Smooth muscle cell (in vitro differentiated cells): ENCODE results near the gene HAP1. TPM values are rescaled to one million over a fixed set of nuclear protein-coding genes. Genes with fewer than 3 reads are reported as not detected.

Experiments
- DNase-seq: peaks from one replicate; lab custom pipeline; 2025; ENCODE audit not compliant: unreplicated experiment; lab: John Stamatoyannopoulos, UW
- H2AFZ ChIP-seq: fragments of 200-600 bp; sonication (generic); 2 replicates; pipeline ENCODE4 v1.6.0; 2016; ENCODE audit warnings: antibody characterized with exemption, low read depth, mild to moderate bottlenecking
- H3F3A ChIP-seq: fragments of 200-600 bp; sonication (generic); 2 replicates; pipeline ENCODE4 v1.6.0; 2017; ENCODE audit warnings: antibody characterized with exemption, low read depth
- H3K27ac ChIP-seq: fragments of 200-600 bp; sonication (generic); 2 replicates; pipeline ENCODE4 v1.5.1; 2016; ENCODE audit warnings: low read depth, mild to moderate bottlenecking
- H3K27me3 ChIP-seq: fragments of 200-600 bp; sonication (generic); 2 replicates; pipeline ENCODE4 v1.6.1; 2016; ENCODE audit warnings: low read depth, mild to moderate bottlenecking
- H3K36me3 ChIP-seq: fragments of 200-600 bp; sonication (generic); 2 replicates; pipeline ENCODE4 v1.5.1; 2016; ENCODE audit warnings: low read depth
- H3K4me1 ChIP-seq: fragments of 200-600 bp; sonication (generic); 2 replicates; pipeline ENCODE4 v1.5.1; 2016; ENCODE audit warnings: low read depth
- H3K4me2 ChIP-seq: fragments of 200-600 bp; sonication (generic); 2 replicates; pipeline ENCODE4 v1.6.0; 2016; ENCODE audit warnings: mild to moderate bottlenecking
- H3K4me3 ChIP-seq: fragments of 200-600 bp; sonication (generic); 2 replicates; pipeline ENCODE4 v1.5.1; 2016; ENCODE audit warnings: mild to moderate bottlenecking
- H3K79me2 ChIP-seq: fragments of 200-600 bp; sonication (generic); 2 replicates; pipeline ENCODE4 v1.6.0; 2016; ENCODE audit warnings: low read depth, mild to moderate bottlenecking
- H3K9ac ChIP-seq: fragments of 200-600 bp; sonication (generic); 2 replicates; pipeline ENCODE4 v1.6.0; 2016; ENCODE audit warnings: low read depth
- H3K9me3 ChIP-seq: fragments of 200-600 bp; sonication (generic); replicated peaks from 2 replicates; pipeline ENCODE4 v1.5.1; 2016; ENCODE audit warnings: low read depth
- H4K20me1 ChIP-seq: fragments of 200-600 bp; sonication (generic); 2 replicates; pipeline ENCODE4 v1.6.0; 2016; ENCODE audit warnings: low read depth
- whole genome bisulfite sequencing: methylation state at CpG from one replicate; pipeline ENCODE4 v1.1.7; 2016; ENCODE audit warnings: low lambda C conversion rate; 5-methylcytosine and 5-hydroxymethylcytosine counted together
- polyA plus RNA-seq: library from polyadenylated mRNA; unstranded; fragments of >200 nt; fragmentation: Nextera tagmentation; extraction: Ambion mirVana; gene quantifications from 2 replicates; pipeline ENCODE4 v1.2.1, GENCODE V29; 2016
- total RNA-seq: library from RNA; depleted of rRNA; stranded (reverse); fragments of >200 nt; gene quantifications from 2 replicates; pipeline ENCODE4 v1.2.3, GENCODE V29; 2014
- TF ChIP-seq, protein P1 (sequence below): fragments of 200-600 bp; sonication (generic); IDR thresholded peaks from 2 replicates; pipeline ENCODE4 v1.5.1; 2017; ENCODE audit warnings: borderline replicate concordance, mild to moderate bottlenecking, antibody characterized with exemption; ENCODE audit not compliant: insufficient read depth, poor library complexity, severe bottlenecking

Gene HAP1
- total and polyA plus RNA-seq, 2 experiments from 2014 or later, result 0.36 to 0.73 TPM

DNA sequence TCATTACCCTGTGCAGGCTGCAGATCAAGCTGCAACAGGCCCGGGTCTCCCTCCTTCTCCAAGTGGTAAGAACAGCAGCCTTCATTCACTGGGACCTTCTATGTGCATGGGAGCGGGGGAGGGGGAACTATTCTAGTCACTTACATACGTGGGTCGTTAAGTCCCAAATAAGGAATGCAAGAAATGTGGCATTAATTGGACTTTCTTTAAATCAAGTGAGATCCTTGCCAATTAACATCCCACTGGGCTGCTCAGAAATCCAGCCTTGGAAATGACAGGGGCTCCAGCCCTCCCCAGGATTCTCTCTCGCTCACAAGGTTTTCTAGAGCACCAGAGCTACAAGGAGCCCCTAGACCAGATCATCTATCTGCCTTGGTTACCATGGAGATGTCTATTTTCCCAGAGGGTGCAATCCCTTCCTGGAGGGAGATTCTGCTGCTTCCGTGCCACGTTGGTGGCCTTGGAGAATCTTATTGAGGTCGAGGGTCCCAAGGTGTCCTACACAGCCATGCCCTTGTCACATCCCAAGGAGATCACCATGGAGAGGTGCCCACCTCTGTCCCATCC is 50.9 kb downstream of the HAP1 start:
- Histone ChIP-seq H3K27ac (no peak overlapping the region), H3K4me1 (peaks cover 20% of the 10 kb centered on the region), H2AFZ (no peak overlapping the region), H3K27me3 (no peaks in the 10 kb centered on the region), H3K36me3 (no peaks in the 10 kb centered on the region), H3K4me2 (no peak overlapping the region), H3K9ac (no peak overlapping the region), H3F3A (peaks cover 4% of the 10 kb centered on the region), H3K79me2 (no peaks in the 10 kb centered on the region), H3K9me3 (no peaks in the 10 kb centered on the region), H4K20me1 (no peaks in the 10 kb centered on the region), H3K4me3 (no peak overlapping the region)
- 75% methylated on average over 8 of the region's 8 CpGs for WGBS
- TF ChIP-seq, protein P1, sequence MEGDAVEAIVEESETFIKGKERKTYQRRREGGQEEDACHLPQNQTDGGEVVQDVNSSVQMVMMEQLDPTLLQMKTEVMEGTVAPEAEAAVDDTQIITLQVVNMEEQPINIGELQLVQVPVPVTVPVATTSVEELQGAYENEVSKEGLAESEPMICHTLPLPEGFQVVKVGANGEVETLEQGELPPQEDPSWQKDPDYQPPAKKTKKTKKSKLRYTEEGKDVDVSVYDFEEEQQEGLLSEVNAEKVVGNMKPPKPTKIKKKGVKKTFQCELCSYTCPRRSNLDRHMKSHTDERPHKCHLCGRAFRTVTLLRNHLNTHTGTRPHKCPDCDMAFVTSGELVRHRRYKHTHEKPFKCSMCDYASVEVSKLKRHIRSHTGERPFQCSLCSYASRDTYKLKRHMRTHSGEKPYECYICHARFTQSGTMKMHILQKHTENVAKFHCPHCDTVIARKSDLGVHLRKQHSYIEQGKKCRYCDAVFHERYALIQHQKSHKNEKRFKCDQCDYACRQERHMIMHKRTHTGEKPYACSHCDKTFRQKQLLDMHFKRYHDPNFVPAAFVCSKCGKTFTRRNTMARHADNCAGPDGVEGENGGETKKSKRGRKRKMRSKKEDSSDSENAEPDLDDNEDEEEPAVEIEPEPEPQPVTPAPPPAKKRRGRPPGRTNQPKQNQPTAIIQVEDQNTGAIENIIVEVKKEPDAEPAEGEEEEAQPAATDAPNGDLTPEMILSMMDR, result no peak
- no peak for DNase-seq

DNA sequence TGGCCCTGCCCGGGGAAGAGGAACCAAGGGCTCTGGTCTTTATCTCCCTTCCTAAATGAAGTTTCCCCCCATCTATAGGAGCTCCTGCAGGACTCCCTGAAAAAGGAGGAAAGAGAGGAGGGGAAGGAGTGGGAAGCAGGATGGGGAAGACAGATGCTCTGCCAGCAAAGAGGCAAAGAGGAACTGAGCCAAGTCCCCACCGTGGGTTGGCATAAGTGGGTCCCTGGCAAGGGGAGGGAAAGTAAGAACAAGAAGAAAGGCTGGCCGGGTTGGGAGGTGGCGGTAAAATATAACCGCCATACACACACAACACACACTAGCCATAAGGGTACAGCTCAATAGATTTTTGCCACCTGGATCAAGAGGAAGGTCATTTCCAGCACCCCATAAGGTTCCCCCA is 51.8 kb downstream of the HAP1 start:
- DNase-seq, result no peak
- Histone ChIP-seq H4K20me1 (no peaks in the 10 kb centered on the region), H3F3A (peaks cover 5% of the 10 kb centered on the region), H3K36me3 (no peaks in the 10 kb centered on the region), H3K27me3 (no peaks in the 10 kb centered on the region), H3K4me3 (no peak overlapping the region), H3K4me1 (peaks cover 18% of the 10 kb centered on the region), H3K79me2 (no peaks in the 10 kb centered on the region), H3K9ac (no peak overlapping the region), H3K27ac (no peak overlapping the region), H3K4me2 (no peak overlapping the region), H2AFZ (no peak overlapping the region), H3K9me3 (no peaks in the 10 kb centered on the region)
- TF ChIP-seq, protein P1, result no peak
- 96% methylated on average over 5 of the region's 5 CpGs for WGBS

DNA sequence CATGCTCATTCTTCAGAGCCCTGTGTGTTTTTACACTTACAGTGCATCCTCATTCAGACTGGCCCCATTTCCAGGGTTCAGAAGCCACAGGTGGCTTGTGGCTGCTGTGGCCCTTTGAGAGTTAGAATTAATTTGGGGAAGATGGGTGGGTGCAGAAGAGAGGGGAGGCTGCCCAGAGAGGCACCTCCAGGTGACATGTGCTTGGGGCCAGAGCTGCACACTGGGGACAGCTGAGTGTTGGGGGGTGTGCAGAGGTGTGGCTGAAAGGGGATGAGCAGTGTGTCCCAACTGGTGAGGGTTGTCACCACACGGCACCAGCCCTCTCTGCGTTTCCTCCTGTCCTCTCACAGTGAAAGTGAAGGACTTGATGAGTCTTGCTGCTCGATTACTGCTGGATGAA is 52.7 kb downstream of the HAP1 start:
- Histone ChIP-seq H3K9me3 (no peaks in the 10 kb centered on the region), H3K9ac (no peak overlapping the region), H3K27ac (no peak overlapping the region), H3K36me3 (no peaks in the 10 kb centered on the region), H3K4me3 (no peak overlapping the region), H3K4me1 (peaks cover 17% of the 10 kb centered on the region), H3K4me2 (no peak overlapping the region), H2AFZ (no peak overlapping the region), H3F3A (peaks cover 5% of the 10 kb centered on the region), H4K20me1 (no peaks in the 10 kb centered on the region), H3K79me2 (no peaks in the 10 kb centered on the region), H3K27me3 (no peaks in the 10 kb centered on the region)
- WGBS, result 97% methylated on average over 3 of the region's 3 CpGs
- TF ChIP-seq, protein P1, result no peak
- DNase-seq, result no peak

DNA sequence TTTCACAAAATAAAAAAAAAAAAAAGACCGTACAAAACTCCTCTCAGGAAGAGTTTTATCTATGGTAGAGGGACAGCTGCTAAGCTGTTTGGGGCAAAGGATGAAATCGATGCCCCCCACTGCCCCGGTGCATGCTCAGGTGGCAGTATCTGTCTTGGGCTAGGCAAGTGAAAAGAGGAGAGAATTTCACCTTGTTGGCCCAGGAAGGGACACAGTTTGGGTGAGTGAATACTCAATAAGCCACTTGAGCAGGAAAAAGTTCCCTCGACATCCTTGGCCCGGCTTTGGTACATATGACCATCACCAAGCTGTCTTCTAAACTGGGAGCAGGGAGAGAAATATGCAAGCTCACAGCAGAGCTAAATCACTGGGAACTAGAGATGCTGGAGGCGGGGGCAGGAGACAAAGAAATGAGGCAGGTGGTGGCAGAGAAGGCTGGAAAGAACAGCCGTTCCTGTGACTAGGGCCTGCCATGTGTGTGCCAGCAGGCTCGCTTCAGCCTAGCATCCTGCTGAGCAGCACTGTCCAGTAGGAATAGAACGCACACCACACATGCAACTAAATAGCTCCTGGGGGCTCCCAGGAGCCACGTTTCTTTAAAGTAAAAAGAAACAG is 53.9 kb downstream of the HAP1 start:
- no peak overlapping the region for H2AFZ ChIP-seq
- no peaks in the 10 kb centered on the region for H3K27me3 ChIP-seq
- H3F3A ChIP-seq, result peaks cover 5% of the 10 kb centered on the region
- no peak overlapping the region for H3K4me2 ChIP-seq
- H4K20me1 ChIP-seq, result no peaks in the 10 kb centered on the region
- H3K36me3 ChIP-seq, result no peaks in the 10 kb centered on the region
- no peak for DNase-seq
- H3K79me2 ChIP-seq, result no peaks in the 10 kb centered on the region
- WGBS, result 90% methylated on average over 10 of the region's 10 CpGs
- H3K9me3 ChIP-seq, result no peaks in the 10 kb centered on the region
- peaks cover 17% of the 10 kb centered on the region for H3K4me1 ChIP-seq
- H3K27ac ChIP-seq, result no peak overlapping the region
- TF ChIP-seq, protein P1, result no peak
- H3K9ac ChIP-seq, result no peak overlapping the region
- no peak overlapping the region for H3K4me3 ChIP-seq
